Epithelial cell of prostate (primary cell): ENCODE measurements around the gene CEP78.
"Not testable (repeated sequence)": the region's sequence is repeated elsewhere in the genome, so short reads cannot be mapped to it uniquely, and the experiment has no call there.

Experiments
- DNase-seq: peaks from one replicate; pipeline ENCODE4 v3.0.0-alpha.2; 2011; ENCODE audit warnings: low read depth, low spot score
- H3K27ac ChIP-seq: fragments of 450-650 bp; 2 replicates; pipeline ENCODE4 v1.5.1; 2017; ENCODE audit warnings: mild to moderate bottlenecking

The CEP78 gene

GRCh38 chr9:78232471-78232870 is 3.4 kb upstream of the CEP78 start:
- not testable (repeated sequence) for DNase-seq, H3K27ac ChIP-seq

GRCh38 chr9:78234810-78235209 is 1.1 kb upstream of the CEP78 start:
- peak overlapping the region; percentile 70 for H3K27ac ChIP-seq
- no peak for DNase-seq

GRCh38 chr9:78235256-78235761 is 566 bp upstream of the CEP78 start:
- peak overlapping the region; percentile 70 for H3K27ac ChIP-seq
- no peak for DNase-seq

GRCh38 chr9:78236551-78236910 is 656 bp downstream of the CEP78 start:
- H3K27ac ChIP-seq: no peak overlapping the region
- no peak for DNase-seq

- no peak for DNase-seq
Measured at GRCh38 chr9:78238046-78239038, 2.5 kb downstream of the CEP78 start.

GRCh38 chr9:78239506-78239905 is 3.6 kb downstream of the CEP78 start:
- DNase-seq: no peak
- no peak overlapping the region for H3K27ac ChIP-seq

More at GRCh38 chr9:78238046-78239038, 2.5 kb downstream of the CEP78 start:
- H3K27ac ChIP-seq: no peak overlapping the region

- DNase-seq: no peak
- no peak overlapping the region for H3K27ac ChIP-seq
Measured at GRCh38 chr9:78242041-78242440, 6.2 kb downstream of the CEP78 start.

GRCh38 chr9:78243130-78243529 is 7.3 kb downstream of the CEP78 start:
- no peak for DNase-seq
- H3K27ac ChIP-seq: no peak overlapping the region

GRCh38 chr9:78245401-78245800 is 9.5 kb downstream of the CEP78 start:
- no peak for DNase-seq

GRCh38 chr9:78248635-78249034 is 12.8 kb downstream of the CEP78 start:
- no peak for DNase-seq
- no peak overlapping the region for H3K27ac ChIP-seq

More at GRCh38 chr9:78245401-78245800, 9.5 kb downstream of the CEP78 start:
- H3K27ac ChIP-seq: no peak overlapping the region

- H3K27ac ChIP-seq: no peak overlapping the region
- DNase-seq: no peak
Measured at GRCh38 chr9:78249542-78249941, 13.7 kb downstream of the CEP78 start.

GRCh38 chr9:78252616-78253015 is 16.7 kb downstream of the CEP78 start:
- no peak for DNase-seq
- no peak overlapping the region for H3K27ac ChIP-seq

- DNase-seq: no peak
- no peak overlapping the region for H3K27ac ChIP-seq
Measured at GRCh38 chr9:78253285-78253684, 17.4 kb downstream of the CEP78 start.

- no peak for DNase-seq
- no peak overlapping the region for H3K27ac ChIP-seq
Measured at GRCh38 chr9:78261403-78262001, 25.6 kb downstream of the CEP78 start.

- no peak for DNase-seq
- H3K27ac ChIP-seq: no peak overlapping the region
Measured at GRCh38 chr9:78262655-78263054, 26.8 kb downstream of the CEP78 start.

- no peak overlapping the region for H3K27ac ChIP-seq
- DNase-seq: no peak
Measured at GRCh38 chr9:78267889-78268288, 32.0 kb downstream of the CEP78 start.

- DNase-seq: no peak
- H3K27ac ChIP-seq: no peak overlapping the region
Measured at GRCh38 chr9:78269784-78270183, 33.9 kb downstream of the CEP78 start.

GRCh38 chr9:78272307-78272706 is 36.4 kb downstream of the CEP78 start:
- H3K27ac ChIP-seq: no peak overlapping the region
- no peak for DNase-seq

- DNase-seq: no peak
Measured at GRCh38 chr9:78273761-78274160, 37.9 kb downstream of the CEP78 start.

GRCh38 chr9:78278177-78278777 is 42.4 kb downstream of the CEP78 start:
- DNase-seq: no peak
- no peak overlapping the region for H3K27ac ChIP-seq

More at GRCh38 chr9:78273761-78274160, 37.9 kb downstream of the CEP78 start:
- no peak overlapping the region for H3K27ac ChIP-seq

- no peak overlapping the region for H3K27ac ChIP-seq
- DNase-seq: no peak
Measured at GRCh38 chr9:78278801-78279200, 42.9 kb downstream of the CEP78 start.
